ENCODE data around the gene GART.

Gene GART

DNA sequence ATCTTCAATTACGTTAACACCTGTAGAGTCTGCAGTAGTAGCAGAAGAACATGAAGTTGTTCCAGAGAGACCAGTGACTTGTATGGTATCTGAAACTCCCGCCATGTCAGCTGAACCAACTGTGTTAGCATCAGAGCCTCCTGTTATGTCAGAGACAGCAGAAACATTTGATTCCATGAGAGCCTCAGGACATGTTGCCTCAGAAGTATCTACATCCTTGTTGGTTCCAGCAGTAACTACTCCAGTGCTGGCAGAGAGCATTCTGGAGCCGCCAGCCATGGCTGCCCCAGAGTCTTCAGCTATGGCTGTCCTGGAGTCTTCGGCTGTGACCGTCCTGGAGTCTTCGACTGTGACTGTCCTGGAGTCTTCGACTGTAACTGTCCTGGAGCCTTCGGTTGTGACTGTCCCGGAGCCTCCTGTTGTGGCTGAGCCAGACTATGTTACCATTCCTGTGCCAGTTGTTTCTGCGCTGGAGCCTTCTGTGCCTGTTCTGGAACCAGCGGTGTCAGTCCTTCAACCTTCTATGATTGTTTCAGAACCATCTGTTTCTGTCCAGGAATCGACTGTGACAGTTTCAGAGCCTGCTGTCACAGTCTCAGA, 11.2 kb upstream of the GART start:
- no peak for DNase-seq

DNA sequence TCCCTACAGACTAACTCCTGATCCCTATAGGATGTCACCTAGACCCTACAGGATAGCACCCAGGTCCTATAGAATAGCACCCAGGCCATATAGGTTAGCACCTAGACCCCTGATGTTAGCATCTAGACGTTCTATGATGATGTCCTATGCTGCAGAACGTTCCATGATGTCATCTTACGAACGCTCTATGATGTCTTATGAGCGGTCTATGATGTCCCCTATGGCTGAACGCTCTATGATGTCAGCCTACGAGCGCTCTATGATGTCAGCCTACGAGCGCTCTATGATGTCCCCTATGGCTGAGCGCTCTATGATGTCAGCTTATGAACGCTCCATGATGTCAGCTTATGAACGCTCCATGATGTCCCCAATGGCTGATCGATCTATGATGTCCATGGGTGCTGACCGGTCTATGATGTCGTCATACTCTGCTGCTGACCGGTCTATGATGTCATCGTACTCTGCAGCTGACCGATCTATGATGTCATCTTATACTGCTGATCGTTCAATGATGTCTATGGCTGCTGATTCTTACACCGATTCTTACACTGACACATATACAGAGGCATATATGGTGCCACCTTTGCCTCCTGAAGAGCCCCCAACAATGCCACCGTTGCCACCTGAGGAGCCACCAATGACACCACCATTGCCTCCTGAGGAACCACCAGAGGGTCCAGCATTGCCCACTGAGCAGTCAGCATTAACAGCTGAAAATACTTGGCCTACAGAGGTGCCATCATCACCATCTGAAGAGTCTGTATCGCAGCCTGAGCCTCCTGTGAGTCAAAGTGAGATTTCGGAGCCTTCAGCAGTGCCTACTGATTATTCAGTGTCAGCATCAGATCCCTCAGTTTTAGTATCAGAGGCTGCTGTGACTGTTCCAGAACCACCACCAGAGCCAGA, 10.4 kb upstream of the GART start:
- DNase-seq, result no peak

- DNase-seq, result no peak
Observed at GRCh38 chr21:33551664-33552063, 9.7 kb upstream of the GART start.

DNA sequence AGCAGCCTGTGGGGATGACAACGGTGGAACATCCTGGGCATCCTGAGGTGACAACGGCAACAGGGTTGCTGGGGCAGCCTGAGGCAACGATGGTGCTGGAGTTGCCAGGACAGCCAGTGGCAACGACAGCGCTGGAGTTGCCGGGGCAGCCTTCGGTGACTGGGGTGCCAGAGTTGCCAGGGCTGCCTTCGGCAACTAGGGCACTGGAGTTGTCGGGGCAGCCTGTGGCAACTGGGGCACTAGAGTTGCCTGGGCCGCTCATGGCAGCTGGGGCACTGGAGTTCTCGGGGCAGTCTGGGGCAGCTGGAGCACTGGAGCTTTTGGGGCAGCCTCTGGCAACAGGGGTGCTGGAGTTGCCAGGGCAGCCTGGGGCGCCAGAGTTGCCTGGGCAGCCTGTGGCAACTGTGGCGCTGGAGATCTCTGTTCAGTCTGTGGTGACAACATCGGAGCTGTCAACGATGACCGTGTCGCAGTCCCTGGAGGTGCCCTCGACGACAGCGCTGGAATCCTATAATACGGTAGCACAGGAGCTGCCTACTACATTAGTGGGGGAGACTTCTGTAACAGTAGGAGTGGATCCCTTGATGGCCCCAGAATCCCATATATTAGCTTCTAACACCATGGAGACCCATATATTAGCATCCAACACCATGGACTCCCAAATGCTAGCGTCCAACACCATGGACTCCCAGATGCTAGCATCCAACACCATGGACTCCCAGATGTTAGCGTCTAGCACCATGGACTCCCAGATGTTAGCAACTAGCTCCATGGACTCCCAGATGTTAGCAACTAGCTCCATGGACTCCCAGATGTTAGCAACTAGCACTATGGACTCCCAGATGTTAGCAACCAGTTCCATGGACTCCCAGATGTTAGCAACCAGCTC, 9.1 kb upstream of the GART start:
- DNase-seq, result no peak

- no peak for DNase-seq
Observed at GRCh38 chr21:33549848-33550771, 8.2 kb upstream of the GART start.

DNA sequence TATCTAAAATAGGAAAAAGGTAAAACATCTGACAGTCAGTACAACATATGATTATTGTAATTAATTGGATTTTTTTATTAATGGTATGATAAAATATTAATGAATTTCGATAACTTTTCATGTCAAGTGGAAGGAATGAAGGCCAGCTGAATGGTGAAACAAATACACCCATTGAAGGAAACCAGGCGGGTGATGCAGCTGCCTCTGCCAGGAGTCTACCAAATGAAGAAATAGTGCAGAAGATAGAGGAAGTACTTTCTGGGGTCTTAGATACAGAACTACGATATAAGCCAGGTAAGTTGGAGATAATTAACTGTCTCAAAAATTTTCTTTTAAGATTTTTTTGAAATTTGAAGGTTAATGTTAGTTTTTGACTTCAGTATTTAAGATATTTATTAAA, 4.2 kb upstream of the GART start:
- no peak for DNase-seq

GRCh38 chr21:33544451-33545195, 2.7 kb upstream of the GART start:
- no peak for DNase-seq

DNA sequence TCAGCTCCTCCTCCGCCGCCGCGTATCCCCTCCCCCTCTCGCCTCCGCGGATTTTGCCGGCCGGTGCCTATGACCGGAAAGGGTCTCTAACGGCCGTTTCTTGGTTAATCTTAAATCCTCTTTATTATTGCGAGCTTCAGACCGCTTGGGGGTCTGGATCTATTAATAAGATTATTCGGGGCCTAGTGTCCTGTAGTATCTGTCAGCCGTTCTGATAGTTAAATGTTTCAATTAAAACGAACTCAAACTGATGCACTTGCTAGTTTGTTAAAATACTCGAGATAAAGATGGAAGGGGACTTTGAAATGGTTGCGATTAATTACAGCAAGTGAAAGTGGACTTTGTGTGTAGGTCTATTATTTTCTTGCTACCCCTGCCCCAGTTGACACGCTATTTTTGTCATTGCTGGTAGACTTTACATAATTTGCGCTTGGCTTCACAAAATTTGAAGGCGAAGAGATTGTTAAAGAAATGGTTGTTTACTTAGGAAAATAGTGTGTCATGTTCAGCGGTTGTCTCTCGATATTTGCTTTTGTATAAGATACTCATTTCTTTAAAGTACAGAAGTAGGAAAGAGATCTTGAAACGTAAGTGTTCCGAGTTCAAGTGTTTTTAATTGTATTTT, 1.7 kb upstream of the GART start:
- DNase-seq, result no peak

GRCh38 chr21:33542640-33543504, 955 bp upstream of the GART start, which contains the start of gene SON:
Gene SON, plus strand, starts transcription at chr21:33543038. Its CDS starts 55 bp downstream, at chr21:33543093.
- peak; percentile 88 for DNase-seq

DNA sequence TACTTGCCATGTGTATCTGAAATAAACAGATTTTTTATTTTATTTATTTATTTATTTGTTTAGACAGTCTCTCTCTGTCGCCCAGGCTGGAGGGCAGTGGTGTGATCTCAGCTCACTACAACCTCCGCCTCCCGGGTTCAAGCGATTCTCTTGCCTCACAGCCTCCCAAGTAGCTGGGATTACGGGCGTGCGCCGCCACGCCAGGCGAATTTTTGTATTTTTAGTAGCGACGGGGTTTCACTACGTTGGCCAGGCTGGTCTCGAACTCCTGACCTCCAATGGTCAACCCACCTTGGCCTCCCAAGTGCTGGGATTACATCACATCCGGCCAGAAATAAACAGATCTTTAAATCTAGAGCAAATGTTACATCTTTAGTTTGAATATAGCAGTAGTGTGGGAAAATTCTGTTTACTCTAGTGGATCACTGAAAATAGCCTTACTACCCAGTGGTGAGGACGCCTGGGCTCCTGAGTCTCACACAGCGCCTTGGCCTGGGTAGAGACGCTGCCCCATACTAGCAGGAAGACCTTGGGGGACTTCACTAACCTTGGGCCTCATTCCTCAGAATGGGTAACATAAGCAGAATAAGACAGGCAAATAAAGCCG, 709 bp downstream of the GART start:
- DNase-seq, result no peak

DNA sequence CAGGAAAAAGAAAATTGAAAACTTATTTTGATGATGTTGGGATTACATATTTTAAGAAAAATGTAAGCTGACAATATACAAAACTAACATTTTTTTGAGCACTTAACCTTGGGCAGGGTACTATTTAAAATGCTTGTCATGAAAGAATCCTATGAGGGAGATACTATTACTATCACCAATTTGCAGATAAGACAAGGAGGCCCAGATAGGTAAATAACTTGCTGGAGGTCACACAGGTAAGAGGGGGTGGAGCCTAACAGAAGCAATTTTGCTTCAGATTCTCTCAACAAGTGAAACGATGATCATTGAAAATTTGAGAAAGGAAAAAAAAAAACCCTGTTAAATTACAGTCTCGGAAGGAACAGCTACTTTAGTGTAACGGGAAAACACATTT, 1.2 kb downstream of the GART start:
- DNase-seq, result no peak

- no peak for DNase-seq
Observed at GRCh38 chr21:33539616-33540015, 2.3 kb downstream of the GART start.

- DNase-seq, result no peak
Observed at GRCh38 chr21:33537212-33537611, 4.7 kb downstream of the GART start.

DNA sequence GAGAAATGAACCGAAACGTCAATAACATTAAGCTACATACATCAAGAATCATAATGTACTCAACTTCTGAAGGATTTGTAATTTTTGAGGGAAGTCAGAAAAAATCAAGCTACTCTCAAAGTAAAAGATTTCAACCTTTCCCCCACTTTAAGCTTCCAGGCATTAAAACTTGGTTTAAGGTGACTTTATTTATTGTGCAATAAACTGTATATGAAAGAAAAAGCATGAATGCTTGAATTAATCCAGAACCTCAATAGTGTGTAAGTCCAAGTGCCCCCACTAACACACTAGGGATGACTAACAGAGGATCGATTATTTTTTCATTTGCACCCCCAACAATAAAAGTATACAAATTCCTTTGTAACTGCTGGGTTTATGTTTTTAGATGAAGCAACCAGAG, 10.9 kb downstream of the GART start:
- DNase-seq, result no peak

GRCh38 chr21:33522953-33523349, 19.0 kb downstream of the GART start:
- DNase-seq, result no peak

DNA sequence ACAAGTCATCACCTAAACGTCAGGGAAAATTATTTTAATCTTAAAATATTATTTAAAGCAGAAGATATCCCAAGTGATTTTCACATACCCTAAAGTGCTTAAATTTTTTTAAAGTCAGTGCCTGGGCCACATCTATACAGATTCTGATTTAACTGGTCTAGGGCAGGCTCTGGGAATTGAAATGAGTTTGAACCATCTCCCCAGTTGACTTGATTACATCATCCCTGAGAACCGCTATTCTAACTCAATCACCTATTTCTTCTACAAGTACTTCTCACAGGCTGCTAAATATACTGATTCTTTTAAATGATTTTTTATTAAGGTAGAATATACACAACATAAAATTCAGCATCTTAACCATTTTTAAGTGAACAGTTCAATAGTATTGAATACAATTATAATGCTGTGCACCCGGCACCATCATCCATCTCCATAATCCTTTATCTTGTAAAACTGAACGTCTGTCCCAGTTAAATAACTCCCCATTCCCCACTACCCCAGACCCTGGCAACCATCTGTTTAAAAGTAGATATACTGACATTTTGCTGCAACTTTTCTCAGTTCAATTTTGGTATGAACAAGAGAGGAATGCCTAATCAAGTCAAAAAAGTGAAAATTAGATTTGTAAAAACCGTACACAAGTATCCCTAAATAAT, 19.5 kb downstream of the GART start:
- DNase-seq, result no peak

GRCh38 chr21:33518899-33519298, 23.0 kb downstream of the GART start:
- no peak for DNase-seq

DNA sequence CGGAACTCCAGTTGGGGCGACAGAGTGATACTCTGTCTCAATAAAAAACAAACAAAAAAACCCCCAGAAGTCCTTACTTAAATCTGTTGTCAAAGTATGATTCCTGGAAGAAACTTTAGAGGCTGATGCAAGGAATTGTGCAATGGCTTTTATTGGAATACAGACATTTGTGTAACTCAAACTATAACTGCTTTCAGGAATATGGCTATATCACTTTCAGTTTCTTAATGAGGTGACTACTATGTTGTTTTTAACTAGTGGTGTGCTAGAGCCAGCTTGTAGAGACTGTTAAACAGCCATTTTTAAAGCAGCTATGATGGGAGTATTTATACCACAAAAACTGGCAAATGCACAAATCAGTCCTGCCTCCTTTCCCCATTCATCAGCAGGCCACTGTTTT, 27.7 kb downstream of the GART start:
- DNase-seq, result no peak

DNA sequence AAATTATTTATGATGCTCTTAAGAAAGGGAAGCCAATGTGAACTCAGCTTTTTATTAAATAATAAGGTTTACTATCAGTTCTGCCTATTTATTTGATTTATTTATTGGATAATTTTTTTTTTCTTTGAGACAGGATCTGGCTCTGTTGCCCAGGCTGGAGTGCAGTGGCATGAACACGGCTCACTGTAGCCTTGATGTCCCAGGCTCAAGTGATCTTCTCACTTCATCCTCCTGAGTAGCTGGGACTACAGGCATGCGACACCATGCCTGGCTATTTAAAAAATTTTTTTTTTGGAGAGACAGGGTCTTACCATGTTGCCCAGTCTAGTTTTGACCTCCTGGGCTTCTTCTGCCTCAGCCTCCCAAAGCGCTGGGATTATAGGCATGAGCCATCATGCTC, 29.4 kb downstream of the GART start:
- no peak for DNase-seq

All from cortex of kidney (tissue), 1 donor.